ENCODE results near the gene TMPRSS3.

GRCh38 chr21:42401154-42401553 is 5.3 kb upstream of the TMPRSS3 start:
- TF ChIP-seq ZNF138 (CRISPR knock-in tag; IDR thresholded peaks at IDR 0.05; ENCODE audit: low read depth) (no peak), MYNN (CRISPR knock-in tag; IDR thresholded peaks at IDR 0.05; ENCODE audit: low read depth) (no peak), HDAC2 (CRISPR knock-in tag; IDR thresholded peaks at IDR 0.05) (no peak), HOXD1 (CRISPR knock-in tag; IDR thresholded peaks at IDR 0.05) (no peak), FOXJ3 (CRISPR knock-in tag; IDR thresholded peaks at IDR 0.05; ENCODE audit: borderline replicate concordance) (no peak), RAD51 (IDR thresholded peaks at IDR 0.05; ENCODE audit: borderline replicate concordance) (no peak), ZNF792 (CRISPR knock-in tag; IDR thresholded peaks at IDR 0.05) (no peak), SNRNP70 (IDR thresholded peaks at IDR 0.05; ENCODE audit: low read depth, low read length) (no peak), ARHGAP35 (CRISPR knock-in tag; IDR thresholded peaks at IDR 0.05; ENCODE audit: borderline replicate concordance) (no peak), ZNF512 (CRISPR knock-in tag; IDR thresholded peaks at IDR 0.05) (no peak), HOXA7 (CRISPR knock-in tag; IDR thresholded peaks at IDR 0.05) (no peak), ZSCAN9 (CRISPR knock-in tag; IDR thresholded peaks at IDR 0.05; ENCODE audit: borderline replicate concordance) (no peak), CTCF (CRISPR knock-in tag; IDR thresholded peaks at IDR 0.05) (no peak), NCOA5 (CRISPR knock-in tag; IDR thresholded peaks at IDR 0.05) (no peak)

Data from HepG2 (cell line).